ENCODE measurements around the gene GRK5. TPM values are rescaled to one million over a fixed set of nuclear protein-coding genes. Genes with fewer than 3 reads are reported as not detected.

GRK5 gene
- total RNA-seq, 2 experiments from 2014 or later: 21.2 to 24.8 TPM

GRCh38 chr10:119466076-119466475 lies 258.7 kb downstream of the GRK5 start:
- peaks cover 10% of the 10 kb centered on the region for H3K9me3 Mint-ChIP-seq (ENCODE audit: low read depth)
- DNase-seq: no peak
- ChIA-PET POLR2A (no interaction called here), CTCF (interaction anchor here (0.7 kb wide), 1 partner anchor 23 kb away, joined by 4 read pairs; no protein-coding TSS in a partner anchor)
- no peaks in the 10 kb centered on the region for H3K27me3 Mint-ChIP-seq
- no peak overlapping the region for H3K27ac Mint-ChIP-seq
- ATAC-seq: no peak
- H3K36me3 Mint-ChIP-seq (ENCODE audit: low read depth): peaks cover 4% of the 10 kb centered on the region
- intact Hi-C loops (cut with DNase I, micrococcal nuclease): no loop called here
- H3K4me1 Mint-ChIP-seq: peaks cover 9% of the 10 kb centered on the region
- H3K4me3 Mint-ChIP-seq: no peak overlapping the region

- DNase-seq: peak; percentile 52
- intact Hi-C loops (cut with DNase I, micrococcal nuclease): no loop called here
- CTCF ChIA-PET: no interaction called here
- peaks cover 10% of the 10 kb centered on the region for H3K9me3 Mint-ChIP-seq (ENCODE audit: low read depth)
- POLR2A ChIA-PET: interaction anchor here (0.7 kb wide), 1 partner anchor 461 kb away, joined by 3 read pairs; no protein-coding TSS in a partner anchor
- ATAC-seq: peak; percentile 77
- H3K4me3 Mint-ChIP-seq: no peak overlapping the region
- peaks cover 7% of the 10 kb centered on the region for H3K4me1 Mint-ChIP-seq
- H3K27ac Mint-ChIP-seq: no peak overlapping the region
- H3K36me3 Mint-ChIP-seq (ENCODE audit: low read depth): peaks cover 4% of the 10 kb centered on the region
- no peaks in the 10 kb centered on the region for H3K27me3 Mint-ChIP-seq
Observed at GRCh38 chr10:119466655-119467054, 259.3 kb downstream of the GRK5 start.

GRCh38 chr10:119468542-119469324 lies 261.4 kb downstream of the GRK5 start:
- H3K27me3 Mint-ChIP-seq: no peaks in the 10 kb centered on the region
- H3K36me3 Mint-ChIP-seq (ENCODE audit: low read depth): no peaks in the 10 kb centered on the region
- ChIA-PET CTCF (no interaction called here), POLR2A (no interaction called here)
- no peaks in the 10 kb centered on the region for H3K9me3 Mint-ChIP-seq (ENCODE audit: low read depth)
- H3K27ac Mint-ChIP-seq: no peak overlapping the region
- intact Hi-C loops (cut with DNase I, micrococcal nuclease): no loop called here
- DNase-seq: no peak
- ATAC-seq: no peak
- peaks cover 7% of the 10 kb centered on the region for H3K4me1 Mint-ChIP-seq
- no peak overlapping the region for H3K4me3 Mint-ChIP-seq

- CTCF ChIA-PET: interaction anchor here (0.6 to 1.6 kb wide), 3 partner anchors 24 to 589 kb away, joined by 3 to 8 read pairs (median 4); no protein-coding TSS in a partner anchor
- no peaks in the 10 kb centered on the region for H3K36me3 Mint-ChIP-seq (ENCODE audit: low read depth)
- no peak for ATAC-seq
- no peak for DNase-seq
- intact Hi-C loops (cut with DNase I, micrococcal nuclease): no loop called here
- peaks cover 7% of the 10 kb centered on the region for H3K4me1 Mint-ChIP-seq
- H3K9me3 Mint-ChIP-seq (ENCODE audit: low read depth): no peaks in the 10 kb centered on the region
- no peak overlapping the region for H3K27ac Mint-ChIP-seq
- POLR2A ChIA-PET: no interaction called here
- H3K4me3 Mint-ChIP-seq: no peak overlapping the region
- H3K27me3 Mint-ChIP-seq: no peaks in the 10 kb centered on the region
Observed at GRCh38 chr10:119469325-119469707, 261.9 kb downstream of the GRK5 start.

GRCh38 chr10:119469846-119470245 lies 262.5 kb downstream of the GRK5 start:
- H3K4me3 Mint-ChIP-seq: no peak overlapping the region
- intact Hi-C loops (cut with DNase I, micrococcal nuclease): no loop called here
- DNase-seq (no peak), ATAC-seq (no peak)
- no peaks in the 10 kb centered on the region for H3K27me3 Mint-ChIP-seq
- no peak overlapping the region for H3K27ac Mint-ChIP-seq
- ChIA-PET CTCF (interaction anchor here (0.6 to 1.6 kb wide), 4 partner anchors 24 to 589 kb away, joined by 3 to 8 read pairs (median 4); no protein-coding TSS in a partner anchor), POLR2A (no interaction called here)
- H3K4me1 Mint-ChIP-seq: peaks cover 7% of the 10 kb centered on the region
- no peaks in the 10 kb centered on the region for H3K9me3 Mint-ChIP-seq (ENCODE audit: low read depth)
- H3K36me3 Mint-ChIP-seq (ENCODE audit: low read depth): no peaks in the 10 kb centered on the region

GRCh38 chr10:119470920-119471702 lies 263.7 kb downstream of the GRK5 start:
- ATAC-seq (no peak), DNase-seq (no peak)
- ChIA-PET POLR2A (interaction anchor here (0.6 kb wide), 1 partner anchor 29 kb away, joined by 4 read pairs; no protein-coding TSS in a partner anchor), CTCF (interaction anchor here (1.1 to 1.6 kb wide), 2 partner anchors 25 to 66 kb away, joined by 3 to 8 read pairs; no protein-coding TSS in a partner anchor)
- Mint-ChIP-seq H3K4me3 (no peak overlapping the region), H3K36me3 (ENCODE audit: low read depth) (no peaks in the 10 kb centered on the region), H3K4me1 (peaks cover 6% of the 10 kb centered on the region), H3K9me3 (ENCODE audit: low read depth) (no peaks in the 10 kb centered on the region), H3K27me3 (no peaks in the 10 kb centered on the region), H3K27ac (no peak overlapping the region)
- intact Hi-C loops (cut with DNase I, micrococcal nuclease): no loop called here

GRCh38 chr10:119473771-119474170 lies 266.4 kb downstream of the GRK5 start:
- DNase-seq: no peak
- Mint-ChIP-seq H3K27me3 (no peaks in the 10 kb centered on the region), H3K4me1 (peaks cover 19% of the 10 kb centered on the region), H3K27ac (no peak overlapping the region), H3K9me3 (ENCODE audit: low read depth) (no peaks in the 10 kb centered on the region), H3K4me3 (no peak overlapping the region), H3K36me3 (ENCODE audit: low read depth) (no peaks in the 10 kb centered on the region)
- no peak for ATAC-seq
- CTCF ChIA-PET: interaction anchor here (1.3 kb wide), 1 partner anchor 30 kb away, joined by 3 read pairs; no protein-coding TSS in a partner anchor
- intact Hi-C loops (cut with DNase I, micrococcal nuclease): no loop called here
- POLR2A ChIA-PET: no interaction called here

- Mint-ChIP-seq H3K4me3 (no peak overlapping the region), H3K27ac (no peak overlapping the region), H3K36me3 (ENCODE audit: low read depth) (no peaks in the 10 kb centered on the region), H3K27me3 (no peaks in the 10 kb centered on the region), H3K9me3 (ENCODE audit: low read depth) (no peaks in the 10 kb centered on the region), H3K4me1 (peaks cover 28% of the 10 kb centered on the region)
- ChIA-PET POLR2A (no interaction called here), CTCF (interaction anchor here (1.3 kb wide), 1 partner anchor 31 kb away, joined by 3 read pairs; no protein-coding TSS in a partner anchor)
- no peak for DNase-seq
- intact Hi-C loops (cut with DNase I, micrococcal nuclease): loop anchor here in 1 of 2 experiments (5.0 kb wide), 1 partner anchor 32 kb away; no protein-coding TSS in a partner anchor
- ATAC-seq: no peak
Observed at GRCh38 chr10:119474606-119475005, 267.2 kb downstream of the GRK5 start.

- Mint-ChIP-seq H3K27me3 (no peaks in the 10 kb centered on the region), H3K9me3 (ENCODE audit: low read depth) (no peaks in the 10 kb centered on the region), H3K36me3 (ENCODE audit: low read depth) (no peaks in the 10 kb centered on the region), H3K4me3 (no peak overlapping the region), H3K27ac (no peak overlapping the region), H3K4me1 (peaks cover 28% of the 10 kb centered on the region)
- ATAC-seq: peak; percentile 16
- POLR2A ChIA-PET: no interaction called here
- intact Hi-C loops (cut with DNase I, micrococcal nuclease): loop anchor here in 1 of 2 experiments (5.0 kb wide), 1 partner anchor 35 kb away; no protein-coding TSS in a partner anchor
- CTCF ChIA-PET: interaction anchor here (1.3 kb wide), 1 partner anchor 32 kb away, joined by 4 read pairs; no protein-coding TSS in a partner anchor
- DNase-seq: no peak
Observed at GRCh38 chr10:119477444-119477843, 270.1 kb downstream of the GRK5 start.

- intact Hi-C loops (cut with DNase I, micrococcal nuclease): loop anchor here in 1 of 2 experiments (5.0 kb wide), 1 partner anchor 36 kb away; no protein-coding TSS in a partner anchor
- Mint-ChIP-seq H3K4me3 (peak overlapping the region; percentile 14), H3K9me3 (ENCODE audit: low read depth) (no peaks in the 10 kb centered on the region), H3K27me3 (no peaks in the 10 kb centered on the region), H3K36me3 (ENCODE audit: low read depth) (no peaks in the 10 kb centered on the region), H3K27ac (peak overlapping the region; percentile 38), H3K4me1 (peaks cover 28% of the 10 kb centered on the region)
- DNase-seq: peak; percentile 72
- CTCF ChIA-PET: interaction anchor here (0.6 to 3.2 kb wide), 7 partner anchors 12 to 172 kb away, joined by 3 to 11 read pairs (median 3); no protein-coding TSS in a partner anchor
- ATAC-seq: peak; percentile 93
- POLR2A ChIA-PET: interaction anchor here (0.6 kb wide), 1 partner anchor 268 kb away, joined by 4 read pairs; no protein-coding TSS in a partner anchor
Observed at GRCh38 chr10:119478111-119478802, 270.9 kb downstream of the GRK5 start.

Data from activated CD4-positive, alpha-beta T cell treated with anti-CD3 and anti-CD28 coated beads for 36 hours (primary cell).